Upper lobe of left lung (tissue), 4 donors: Measurements from ENCODE around the gene USF2.

Experiments
- CTCF ChIP-seq, 6 experiments: fragments of 450-650 bp in 4 of 6; fragments of 200-600 bp in 2 of 6; sonication (generic) in 2 of 6; IDR thresholded peaks; one replicate each; pipeline ENCODE4 v1.5.1; 2016 to 2019; ENCODE audit warnings: antibody characterized with exemption in 6 of 6
- POLR2AphosphoS5 ChIP-seq, 2 donors: sonication (generic); formaldehyde crosslinking; IDR thresholded peaks; one replicate each; pipeline ENCODE4 v1.5.1; 2017; ENCODE audit warnings: antibody characterized with exemption in 2 of 2

GRCh38 chr19:35302446-35302845 is 33.7 kb downstream of the USF2 start:
- TF ChIP-seq CTCF (IDR thresholded peaks at IDR 0.05) (no peak), POLR2AphosphoS5 (IDR thresholded peaks at IDR 0.05) (no peak)
